ENCODE data around the gene ENTPD7. TPM values are rescaled to one million over a fixed set of nuclear protein-coding genes. Genes with fewer than 3 reads are reported as not detected.

The ENTPD7 gene
- total and polyA plus RNA-seq, 10 of the 15 experiments (the other 5 are each of a cell fraction or from before 2014, with no cell fraction given), result 0.73 to 6.7 (median 5.2) TPM

- TF ChIP-seq CTCF (IDR thresholded peaks at IDR 0.05 in 2 of 3, conservative IDR thresholded peaks at IDR 0.05 in 1 of 3; ENCODE audit: control insufficient read depth in 2 of 3, extremely low read depth in 1 of 3, insufficient read depth in 1 of 3, low read depth in 3 of 3, low read length in 3 of 3), result peak; percentile 57 to 73 (median 60)
- no peak for TF ChIP-seq ZBTB11 (CRISPR knock-in tag; IDR thresholded peaks at IDR 0.05)
- TF ChIP-seq RAD21 (IDR thresholded peaks at IDR 0.05; ENCODE audit: insufficient read depth, low read depth, low read length), result peak; percentile 78
- no peak for TF ChIP-seq NBN (IDR thresholded peaks at IDR 0.05)
- TF ChIP-seq CREB1 (IDR thresholded peaks at IDR 0.05; ENCODE audit: low read depth), result 0 out of 2 replicates have a peak, but pooled peaks have one; percentile 17
- TF ChIP-seq CHD2 (IDR thresholded peaks at IDR 0.05; ENCODE audit: borderline replicate concordance, low read depth, low read length), result no peak
- TF ChIP-seq, protein P1, sequence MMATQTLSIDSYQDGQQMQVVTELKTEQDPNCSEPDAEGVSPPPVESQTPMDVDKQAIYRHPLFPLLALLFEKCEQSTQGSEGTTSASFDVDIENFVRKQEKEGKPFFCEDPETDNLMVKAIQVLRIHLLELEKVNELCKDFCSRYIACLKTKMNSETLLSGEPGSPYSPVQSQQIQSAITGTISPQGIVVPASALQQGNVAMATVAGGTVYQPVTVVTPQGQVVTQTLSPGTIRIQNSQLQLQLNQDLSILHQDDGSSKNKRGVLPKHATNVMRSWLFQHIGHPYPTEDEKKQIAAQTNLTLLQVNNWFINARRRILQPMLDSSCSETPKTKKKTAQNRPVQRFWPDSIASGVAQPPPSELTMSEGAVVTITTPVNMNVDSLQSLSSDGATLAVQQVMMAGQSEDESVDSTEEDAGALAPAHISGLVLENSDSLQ (IDR thresholded peaks at IDR 0.05), result no peak
- no peak for TF ChIP-seq ZNF274 (IDR thresholded peaks at IDR 0.05; ENCODE audit: insufficient read depth, insufficient read length)
These were observed 51.9 kb downstream of the ENTPD7 start (continued) for GRCh38 chr10:99711129-99711719.
